ENCODE measurements around the gene PRPS2. TPM values are rescaled to one million over a fixed set of nuclear protein-coding genes. Genes with fewer than 3 reads are reported as not detected.

Gene PRPS2
- total RNA-seq, 2 donors from 2014 or later = 110 to 118 TPM

- no peak for DNase-seq (ENCODE audit: low spot score in 2 of 2)
- Mint-ChIP-seq H3K27ac (no peak overlapping the region), H3K9me3 (no peaks in the 10 kb centered on the region), H3K36me3 (peaks cover 5 to 33% of the 10 kb centered on the region in 2 donors)
- ATAC-seq = no peak
Measured at GRCh38 chrX:12798601-12799000, 7.4 kb downstream of the PRPS2 start.

DNA sequence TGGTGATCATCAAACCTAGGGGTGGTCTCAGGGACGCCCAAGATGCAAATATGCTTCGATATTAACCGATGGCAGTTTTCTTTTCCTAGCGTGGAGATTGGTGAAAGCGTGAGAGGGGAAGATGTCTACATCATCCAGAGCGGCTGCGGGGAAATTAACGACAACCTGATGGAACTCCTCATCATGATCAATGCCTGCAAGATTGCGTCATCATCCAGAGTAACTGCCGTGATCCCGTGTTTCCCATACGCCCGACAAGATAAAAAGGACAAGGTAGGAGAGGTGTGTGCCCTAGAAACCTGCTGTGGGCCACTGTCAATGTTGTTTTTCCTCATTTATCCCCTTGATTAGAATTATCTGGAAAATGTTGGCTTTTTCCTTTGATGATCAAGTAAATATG, 7.9 kb downstream of the PRPS2 start:
- peaks cover 5 to 33% of the 10 kb centered on the region in 2 donors for H3K36me3 Mint-ChIP-seq
- no peak overlapping the region for H3K27ac Mint-ChIP-seq
- DNase-seq (ENCODE audit: low spot score in 2 of 2) = no peak
- H3K9me3 Mint-ChIP-seq = no peaks in the 10 kb centered on the region
- ATAC-seq = no peak

GRCh38 chrX:12802741-12803140, 11.5 kb downstream of the PRPS2 start:
- H3K36me3 Mint-ChIP-seq = peaks cover 5 to 26% of the 10 kb centered on the region in 2 donors
- peak overlapping the region; percentile 83 to 84 for H3K27ac Mint-ChIP-seq
- no peak for DNase-seq (ENCODE audit: low spot score in 2 of 2)
- H3K9me3 Mint-ChIP-seq = no peaks in the 10 kb centered on the region
- peak; percentile 49 to 73 for ATAC-seq

GRCh38 chrX:12804655-12805054, 13.4 kb downstream of the PRPS2 start:
- DNase-seq (ENCODE audit: low spot score in 2 of 2) = no peak
- peak overlapping the region in 1 of 2 donors; percentile 90 for H3K27ac Mint-ChIP-seq
- H3K36me3 Mint-ChIP-seq = peaks cover 0 to 20% of the 10 kb centered on the region in 2 donors
- ATAC-seq = no peak
- no peaks in the 10 kb centered on the region for H3K9me3 Mint-ChIP-seq

- peaks cover 0 to 17% of the 10 kb centered on the region in 2 donors for H3K36me3 Mint-ChIP-seq
- no peak for ATAC-seq
Measured at GRCh38 chrX:12805333-12805732, 14.1 kb downstream of the PRPS2 start.

GRCh38 chrX:12811658-12812057, 20.4 kb downstream of the PRPS2 start:
- ATAC-seq (no peak), DNase-seq (ENCODE audit: low spot score in 2 of 2) (no peak)
- no peaks in the 10 kb centered on the region for H3K9me3 Mint-ChIP-seq
- H3K27ac Mint-ChIP-seq = peak overlapping the region in 1 of 2 donors; percentile 90
- H3K36me3 Mint-ChIP-seq = peaks cover 0 to 16% of the 10 kb centered on the region in 2 donors

More at GRCh38 chrX:12805333-12805732, 14.1 kb downstream of the PRPS2 start:
- Mint-ChIP-seq H3K27ac (no peak overlapping the region), H3K9me3 (no peaks in the 10 kb centered on the region)
- DNase-seq (ENCODE audit: low spot score in 2 of 2) = no peak

- Mint-ChIP-seq H3K27ac (no peak overlapping the region), H3K9me3 (no peaks in the 10 kb centered on the region), H3K36me3 (peaks cover 4 to 16% of the 10 kb centered on the region in 2 donors)
- ATAC-seq = no peak
- DNase-seq (ENCODE audit: low spot score in 2 of 2) = peak in 1 of 2 donors; percentile 33
Measured at GRCh38 chrX:12814420-12814819, 23.2 kb downstream of the PRPS2 start.

- no peak for ATAC-seq
- H3K9me3 Mint-ChIP-seq = no peaks in the 10 kb centered on the region
- H3K36me3 Mint-ChIP-seq = peaks cover 6 to 17% of the 10 kb centered on the region in 2 donors
- H3K27ac Mint-ChIP-seq = no peak overlapping the region
- no peak for DNase-seq (ENCODE audit: low spot score in 2 of 2)
Measured at GRCh38 chrX:12817528-12817927, 26.3 kb downstream of the PRPS2 start.

DNA sequence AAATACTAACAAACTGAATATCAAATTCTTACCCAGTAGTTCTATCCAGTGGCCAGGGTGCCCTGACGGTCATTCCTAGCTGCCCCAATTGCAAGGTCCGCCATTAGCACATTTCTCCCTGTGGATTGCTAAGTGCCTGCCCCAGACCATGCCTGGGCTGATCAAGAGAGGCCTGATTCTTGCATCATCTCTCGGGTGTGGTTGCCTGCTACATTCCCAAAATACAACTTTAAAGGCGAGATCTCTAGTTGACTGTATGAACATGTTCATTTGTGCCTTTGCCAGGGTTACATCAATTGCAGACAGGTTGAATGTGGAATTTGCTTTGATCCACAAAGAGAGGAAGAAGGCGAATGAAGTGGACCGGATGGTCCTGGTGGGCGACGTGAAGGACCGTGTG, 28.0 kb downstream of the PRPS2 start:
- Mint-ChIP-seq H3K36me3 (peaks cover 6 to 7% of the 10 kb centered on the region in 2 donors), H3K9me3 (no peaks in the 10 kb centered on the region), H3K27ac (peak overlapping the region in 1 of 2 donors; percentile 29)
- ATAC-seq (no peak), DNase-seq (ENCODE audit: low spot score in 2 of 2) (no peak)

- DNase-seq (ENCODE audit: low spot score in 2 of 2) (no peak), ATAC-seq (no peak)
- Mint-ChIP-seq H3K9me3 (no peaks in the 10 kb centered on the region), H3K36me3 (peaks cover 7 to 16% of the 10 kb centered on the region in 2 donors), H3K27ac (no peak overlapping the region)
Measured at GRCh38 chrX:12820737-12821136, 29.5 kb downstream of the PRPS2 start.

GRCh38 chrX:12824944-12825343, 33.7 kb downstream of the PRPS2 start:
- no peak for ATAC-seq

DNA sequence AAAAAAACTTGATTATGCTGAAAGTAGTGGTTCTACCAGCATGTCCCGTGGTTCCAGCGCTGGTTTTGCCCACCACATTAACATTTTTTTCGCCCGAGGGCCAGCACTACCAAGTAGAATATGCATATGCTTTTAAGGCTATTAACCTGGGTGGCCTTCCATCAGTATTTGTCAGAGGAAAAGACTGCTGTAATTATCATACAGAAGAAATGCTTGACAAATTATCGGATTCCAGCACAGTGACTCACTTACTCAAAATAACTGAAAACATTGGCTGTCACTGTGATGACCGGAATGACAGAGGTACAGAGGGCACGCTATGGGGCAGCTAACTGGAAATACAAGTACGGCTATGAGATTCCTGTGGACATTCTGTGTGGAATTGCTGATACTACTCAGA, 34.6 kb downstream of the PRPS2 start:
- Mint-ChIP-seq H3K36me3 (peaks cover 4 to 10% of the 10 kb centered on the region in 2 donors), H3K27ac (no peak overlapping the region), H3K9me3 (no peaks in the 10 kb centered on the region)
- DNase-seq (ENCODE audit: low spot score in 2 of 2) = no peak
- ATAC-seq = no peak

More at GRCh38 chrX:12824944-12825343, 33.7 kb downstream of the PRPS2 start:
- Mint-ChIP-seq H3K36me3 (peaks cover 7 to 10% of the 10 kb centered on the region in 2 donors), H3K9me3 (no peaks in the 10 kb centered on the region), H3K27ac (no peak overlapping the region)
- DNase-seq (ENCODE audit: low spot score in 2 of 2) = no peak

DNA sequence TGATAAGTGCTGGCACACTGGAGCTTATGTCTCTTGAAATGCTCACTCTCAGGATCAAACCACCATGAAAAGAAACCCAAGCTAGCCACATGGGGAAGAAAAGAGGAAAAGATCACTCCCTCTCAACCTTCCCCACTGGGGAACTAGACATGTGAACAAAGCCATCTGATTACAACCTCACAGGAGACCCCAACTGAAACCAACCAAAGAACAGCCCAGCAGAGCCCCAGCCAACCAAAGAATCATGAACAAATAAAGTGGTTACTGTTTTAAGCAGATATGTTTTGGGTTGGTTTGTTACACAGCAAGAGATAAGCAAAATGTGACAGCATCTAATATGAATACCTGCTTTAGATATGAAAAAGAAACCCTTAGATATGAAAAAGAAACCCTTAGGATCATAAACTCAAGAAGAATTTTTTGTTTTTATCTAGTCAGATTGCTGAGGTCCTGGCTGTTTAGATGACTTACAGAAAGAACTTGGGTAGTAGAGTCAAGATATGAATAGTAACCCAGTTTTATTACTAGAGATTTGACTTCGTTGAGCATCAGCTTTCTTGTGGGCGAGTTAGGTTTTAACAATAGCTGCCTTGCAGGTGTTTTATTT, 52.0 kb downstream of the PRPS2 start:
- peak; percentile 36 to 81 for ATAC-seq
- Mint-ChIP-seq H3K9me3 (no peaks in the 10 kb centered on the region), H3K27ac (peak overlapping the region; percentile 89 to 97), H3K36me3 (no peaks in the 10 kb centered on the region)
- DNase-seq (ENCODE audit: low spot score in 2 of 2) = no peak

- Mint-ChIP-seq H3K9me3 (no peaks in the 10 kb centered on the region), H3K27ac (peak overlapping the region; percentile 89 to 97), H3K36me3 (no peaks in the 10 kb centered on the region)
- DNase-seq (ENCODE audit: low spot score in 2 of 2) (no peak), ATAC-seq (peak; percentile 47 to 71)
Measured at GRCh38 chrX:12843668-12844279, 52.6 kb downstream of the PRPS2 start.

DNA sequence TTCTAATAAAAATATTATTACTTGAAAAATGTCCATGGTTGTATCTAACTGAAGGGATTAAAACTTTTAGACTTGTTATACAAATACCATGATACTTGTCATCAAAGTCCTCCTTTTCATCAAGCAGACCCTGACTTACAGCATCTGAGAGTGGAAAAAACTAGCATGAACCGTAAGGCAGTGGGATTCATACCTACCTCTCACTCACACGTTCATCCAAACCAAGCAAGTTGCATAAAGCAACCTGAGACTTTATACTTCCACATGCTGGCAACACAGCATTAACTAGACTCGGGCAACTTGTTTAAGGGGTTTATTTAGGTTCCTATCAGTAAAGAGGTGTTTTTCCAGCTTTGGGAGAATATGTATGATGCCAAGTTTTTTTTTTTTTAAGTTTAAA, 53.1 kb downstream of the PRPS2 start:
- H3K27ac Mint-ChIP-seq = peak overlapping the region; percentile 89 to 97
- no peaks in the 10 kb centered on the region for H3K9me3 Mint-ChIP-seq
- ATAC-seq = peak; percentile 47 to 55
- no peaks in the 10 kb centered on the region for H3K36me3 Mint-ChIP-seq
- DNase-seq (ENCODE audit: low spot score in 2 of 2) = no peak

- no peak for DNase-seq (ENCODE audit: low spot score in 2 of 2)
- no peaks in the 10 kb centered on the region for H3K36me3 Mint-ChIP-seq
- H3K27ac Mint-ChIP-seq = no peak overlapping the region
Measured at GRCh38 chrX:12865359-12865758, 74.1 kb downstream of the PRPS2 start.

GRCh38 chrX:12866451-12867377, 75.5 kb downstream of the PRPS2 start, which contains the start of gene TLR7:
TSS of gene TLR7 (plus strand) at chrX:12867072. CDS start at chrX:12867579, 507 bp downstream.
- DNase-seq (ENCODE audit: low spot score in 2 of 2) = no peak
- ATAC-seq = no peak
- no peak within 1 kb of the TSS for H3K27ac Mint-ChIP-seq
- no peaks in the 10 kb centered on the region for H3K36me3 Mint-ChIP-seq
- no peaks in the 10 kb centered on the region for H3K9me3 Mint-ChIP-seq

More at GRCh38 chrX:12865359-12865758, 74.1 kb downstream of the PRPS2 start:
- no peaks in the 10 kb centered on the region for H3K9me3 Mint-ChIP-seq
- ATAC-seq = no peak

All from activated naive CD4-positive, alpha-beta T cell treated with anti-CD3 and anti-CD28 coated beads, Interleukin-2, amount 50 U/mL, for 72 hours (primary cell).